Esophagus muscularis mucosa (tissue), 4 donors: ENCODE data around the gene EAF2.

ENCODE experiments used
- EP300 ChIP-seq: sonication (generic); formaldehyde crosslinking; IDR thresholded peaks from one replicate; pipeline ENCODE4 v1.6.1; 2017; ENCODE audit warnings: antibody characterized with exemption
- POLR2A ChIP-seq: fragments of 450-650 bp; IDR thresholded peaks from one replicate; pipeline ENCODE4 v1.6.1; 2017; ENCODE audit warnings: antibody characterized with exemption, moderate library complexity, mild to moderate bottlenecking, low read depth
- POLR2AphosphoS5 ChIP-seq, 2 donors: sonication (generic); formaldehyde crosslinking; IDR thresholded peaks; one replicate each; pipeline ENCODE4 v1.6.1; 2017; ENCODE audit warnings: antibody characterized with exemption in 2 of 2
- TF ChIP-seq, protein P1 (sequence below), 3 experiments: fragments of 200-600 bp in 2 of 3; fragments of 450-650 bp in 1 of 3; sonication (generic) in 2 of 3; IDR thresholded peaks; one replicate each; pipeline ENCODE4 v1.5.1; 2017 to 2019; ENCODE audit warnings: antibody characterized with exemption in 3 of 3, mild to moderate bottlenecking in 2 of 3, moderate library complexity in 1 of 3

DNA sequence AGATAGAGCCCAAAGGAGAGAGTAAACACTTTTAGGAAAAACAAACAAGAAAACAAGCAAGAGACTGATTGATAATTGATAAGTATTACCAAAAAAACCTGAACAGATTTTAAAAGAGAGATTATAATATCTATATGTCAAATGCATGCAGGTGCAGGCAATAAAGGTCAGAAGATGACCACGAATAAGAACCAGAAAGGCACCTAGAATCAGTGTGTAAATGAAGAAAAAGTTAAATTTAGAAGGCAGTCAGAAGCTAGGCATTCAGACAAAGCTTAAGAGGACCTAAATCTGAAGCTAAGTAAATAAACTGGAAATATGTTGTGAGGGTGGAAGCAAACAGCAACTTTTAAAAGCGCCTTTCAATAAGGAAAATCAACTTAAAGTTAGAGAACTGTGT, 16.4 kb upstream of the EAF2 start:
- TF ChIP-seq, protein P1, sequence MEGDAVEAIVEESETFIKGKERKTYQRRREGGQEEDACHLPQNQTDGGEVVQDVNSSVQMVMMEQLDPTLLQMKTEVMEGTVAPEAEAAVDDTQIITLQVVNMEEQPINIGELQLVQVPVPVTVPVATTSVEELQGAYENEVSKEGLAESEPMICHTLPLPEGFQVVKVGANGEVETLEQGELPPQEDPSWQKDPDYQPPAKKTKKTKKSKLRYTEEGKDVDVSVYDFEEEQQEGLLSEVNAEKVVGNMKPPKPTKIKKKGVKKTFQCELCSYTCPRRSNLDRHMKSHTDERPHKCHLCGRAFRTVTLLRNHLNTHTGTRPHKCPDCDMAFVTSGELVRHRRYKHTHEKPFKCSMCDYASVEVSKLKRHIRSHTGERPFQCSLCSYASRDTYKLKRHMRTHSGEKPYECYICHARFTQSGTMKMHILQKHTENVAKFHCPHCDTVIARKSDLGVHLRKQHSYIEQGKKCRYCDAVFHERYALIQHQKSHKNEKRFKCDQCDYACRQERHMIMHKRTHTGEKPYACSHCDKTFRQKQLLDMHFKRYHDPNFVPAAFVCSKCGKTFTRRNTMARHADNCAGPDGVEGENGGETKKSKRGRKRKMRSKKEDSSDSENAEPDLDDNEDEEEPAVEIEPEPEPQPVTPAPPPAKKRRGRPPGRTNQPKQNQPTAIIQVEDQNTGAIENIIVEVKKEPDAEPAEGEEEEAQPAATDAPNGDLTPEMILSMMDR (IDR thresholded peaks at IDR 0.05), result no peak
- TF ChIP-seq POLR2A, result no peak
- TF ChIP-seq POLR2AphosphoS5 (IDR thresholded peaks at IDR 0.05), result no peak
- TF ChIP-seq EP300, result no peak
